IPS DF 6.9 (cell line): ENCODE results near the gene GFOD1.
"Not testable (repeated sequence)": the region's sequence is repeated elsewhere in the genome, so short reads cannot be mapped to it uniquely, and the experiment has no call there.

Source experiments
- DNase-seq: peaks from one replicate; pipeline ENCODE4 v3.0.0-alpha.2; 2013; ENCODE audit warnings: low read depth, low spot score
- H3K27ac ChIP-seq: one replicate; pipeline ENCODE4 v1.5.1; 2013; ENCODE audit warnings: low read length, control low read depth
- H3K27me3 ChIP-seq: 2 replicates; pipeline ENCODE4 v1.6.1; 2013; ENCODE audit warnings: mild to moderate bottlenecking, low read length; ENCODE audit not compliant: control insufficient read depth, insufficient read depth
- H3K36me3 ChIP-seq: 2 replicates; pipeline ENCODE4 v1.6.1; 2013; ENCODE audit warnings: low read length; ENCODE audit not compliant: control insufficient read depth, insufficient read depth
- H3K4me1 ChIP-seq: 2 replicates; pipeline ENCODE4 v1.6.1; 2013; ENCODE audit warnings: low read length; ENCODE audit not compliant: control insufficient read depth, insufficient read depth
- H3K4me3 ChIP-seq: 2 replicates; pipeline ENCODE4 v1.5.1; 2013; ENCODE audit warnings: mild to moderate bottlenecking, low read length
- H3K9me3 ChIP-seq: 2 replicates; pipeline ENCODE4 v1.6.1; 2013; ENCODE audit warnings: low read length, inconsistent platforms; ENCODE audit not compliant: control insufficient read depth, insufficient read depth
- WGBS: extraction: QIAGEN DNeasy Blood & Tissue Kit; methylation state at CpG from one replicate; pipeline ENCODE4 v1.1.7; 2013; ENCODE audit warnings: mixed read lengths, missing lambda C conversion rate; ENCODE audit not compliant: insufficient read length, insufficient coverage; 5-methylcytosine and 5-hydroxymethylcytosine counted together

The GFOD1 gene

DNA sequence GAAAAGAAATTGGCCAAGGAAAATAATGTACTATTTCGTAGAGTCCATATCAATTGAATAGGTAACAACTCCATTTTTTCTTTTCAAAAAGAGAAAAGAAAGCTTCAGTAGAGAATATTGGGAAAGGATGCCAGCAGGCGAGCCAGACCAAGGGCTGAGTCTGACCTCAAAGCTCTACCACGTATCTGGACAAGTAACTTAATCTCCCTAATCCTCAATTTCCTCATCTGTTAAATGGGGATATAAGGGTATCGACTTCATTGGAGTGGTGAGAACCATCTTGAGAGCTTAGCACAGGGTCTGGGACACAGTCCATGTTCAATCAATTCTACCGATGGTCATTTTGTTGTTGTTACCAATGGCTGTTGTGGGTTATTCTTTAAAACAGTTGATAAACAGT, 95.9 kb downstream of the GFOD1 start:
- Histone ChIP-seq H3K36me3 (no peaks in the 10 kb centered on the region), H3K4me1 (no peaks in the 10 kb centered on the region), H3K27me3 (no peaks in the 10 kb centered on the region), H3K27ac (no peak overlapping the region), H3K9me3 (no peaks in the 10 kb centered on the region), H3K4me3 (no peak overlapping the region)
- no peak for DNase-seq
- WGBS: no CpG with 5 or more reads among the region's 5 CpGs

DNA sequence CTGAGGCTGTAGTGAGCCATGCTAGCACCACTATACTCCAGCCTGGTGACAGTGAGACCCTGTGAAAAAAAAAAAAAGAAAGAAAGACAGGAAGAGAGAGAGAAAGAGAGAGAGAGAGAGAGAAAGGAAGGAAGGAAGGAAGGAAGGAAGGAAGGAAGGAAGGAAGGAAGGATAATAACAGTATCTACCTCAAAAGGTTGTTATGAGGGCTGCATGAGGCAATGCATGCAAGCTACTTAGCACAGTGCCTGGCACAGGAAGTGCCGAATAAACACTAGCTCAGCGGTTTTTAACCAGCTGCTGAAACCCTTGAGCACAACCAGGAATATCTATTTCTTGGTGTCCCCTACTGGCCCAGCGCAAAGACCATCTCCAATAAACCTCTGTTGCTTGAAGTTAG, 96.7 kb downstream of the GFOD1 start:
- H3K27ac ChIP-seq: no peak overlapping the region
- no CpG with 5 or more reads among the region's 3 CpGs for WGBS
- H3K27me3 ChIP-seq: no peaks in the 10 kb centered on the region
- no peaks in the 10 kb centered on the region for H3K9me3 ChIP-seq
- no peaks in the 10 kb centered on the region for H3K36me3 ChIP-seq
- no peak for DNase-seq
- H3K4me3 ChIP-seq: no peak overlapping the region
- no peaks in the 10 kb centered on the region for H3K4me1 ChIP-seq

- not testable (repeated sequence) for H3K9me3 ChIP-seq, H3K27ac ChIP-seq, H3K4me1 ChIP-seq, DNase-seq, H3K27me3 ChIP-seq, H3K36me3 ChIP-seq, H3K4me3 ChIP-seq
- WGBS: no CpG with 5 or more reads among the region's 1 CpG
Measured at GRCh38 chr6:13389237-13389636, 98.2 kb downstream of the GFOD1 start.

DNA sequence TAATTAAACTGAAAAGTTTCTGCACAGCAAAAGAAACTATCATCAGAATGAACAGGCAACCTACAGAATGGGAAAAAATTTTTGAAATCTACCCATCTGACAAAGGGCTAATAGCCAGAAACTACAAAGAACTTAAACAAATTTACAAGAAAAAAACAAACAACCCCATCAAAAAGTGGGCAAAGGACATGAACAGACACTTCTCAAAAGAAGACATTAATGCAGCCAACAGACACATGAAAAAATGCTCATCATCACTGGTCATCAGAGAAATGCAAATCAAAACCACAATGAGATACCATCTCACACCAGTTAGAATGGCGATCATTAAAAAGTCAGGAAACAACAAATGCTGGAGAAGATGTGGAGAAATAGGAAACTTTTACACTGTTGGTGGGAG, 98.6 kb downstream of the GFOD1 start:
- H3K36me3 ChIP-seq, H3K27me3 ChIP-seq, DNase-seq, H3K9me3 ChIP-seq, H3K27ac ChIP-seq, H3K4me3 ChIP-seq, H3K4me1 ChIP-seq: not testable (repeated sequence)
- WGBS: no CpG with 5 or more reads among the region's 1 CpG

- DNase-seq: no peak
- no CpG with 5 or more reads among the region's 5 CpGs for WGBS
- H3K4me1 ChIP-seq: peaks cover 1% of the 10 kb centered on the region; the same call in 1 of the 2 replicates
- H3K9me3 ChIP-seq: no peaks in the 10 kb centered on the region
- H3K36me3 ChIP-seq: no peaks in the 10 kb centered on the region
- no peak overlapping the region for H3K27ac ChIP-seq
- H3K4me3 ChIP-seq: no peak overlapping the region
- no peaks in the 10 kb centered on the region for H3K27me3 ChIP-seq
Measured at GRCh38 chr6:13384966-13385365, 102.4 kb downstream of the GFOD1 start.

GRCh38 chr6:13384506-13384905, 102.9 kb downstream of the GFOD1 start:
- Histone ChIP-seq H3K4me1 (peaks cover 1% of the 10 kb centered on the region; the same call in 1 of the 2 replicates), H3K9me3 (no peaks in the 10 kb centered on the region), H3K36me3 (no peaks in the 10 kb centered on the region), H3K27me3 (no peaks in the 10 kb centered on the region), H3K27ac (no peak overlapping the region), H3K4me3 (no peak overlapping the region)
- no peak for DNase-seq
- no CpG with 5 or more reads among the region's 9 CpGs for WGBS

DNA sequence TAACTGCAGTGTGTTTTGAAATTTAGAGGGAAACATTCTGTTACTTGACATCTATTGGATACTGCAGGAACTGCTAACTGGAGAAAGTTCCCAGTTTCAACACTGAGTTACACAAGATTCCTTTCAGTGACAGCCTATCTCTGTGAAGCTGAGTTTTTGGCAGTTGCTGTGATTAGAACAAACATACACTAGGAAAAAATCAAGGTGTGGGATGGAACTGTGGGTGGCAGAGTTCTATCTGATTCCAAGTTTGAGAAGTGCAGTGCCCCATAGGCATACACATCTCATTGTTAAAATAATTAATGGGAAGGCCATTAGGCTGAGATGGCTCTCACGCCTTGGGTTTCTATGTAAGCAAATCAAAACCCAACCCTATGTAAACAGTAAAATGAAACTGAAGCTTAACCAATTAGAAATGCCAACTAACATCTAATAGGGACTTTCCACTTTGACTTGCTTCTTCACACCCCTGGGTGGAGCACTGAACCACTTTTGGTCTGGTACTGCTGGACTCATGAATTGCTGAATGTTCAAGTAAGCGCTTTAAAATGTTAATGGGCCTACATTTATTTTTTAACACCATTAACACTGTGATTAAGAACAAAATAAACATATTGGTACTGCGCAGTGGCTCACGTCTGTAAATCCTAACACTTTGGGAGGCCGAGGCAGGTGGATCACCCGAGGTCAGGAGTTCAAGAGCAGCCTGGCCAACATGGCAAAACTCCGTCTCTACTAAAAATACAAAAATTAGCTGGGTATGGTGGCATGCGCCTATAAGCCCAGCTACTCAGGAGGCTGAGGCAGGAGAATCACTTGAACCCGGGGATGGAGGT, 103.9 kb downstream of the GFOD1 start:
- Histone ChIP-seq H3K4me1 (peaks cover 1% of the 10 kb centered on the region; the same call in 1 of the 2 replicates), H3K27ac (no peak overlapping the region), H3K9me3 (no peaks in the 10 kb centered on the region), H3K4me3 (no peak overlapping the region), H3K27me3 (no peaks in the 10 kb centered on the region), H3K36me3 (no peaks in the 10 kb centered on the region)
- no CpG with 5 or more reads among the region's 9 CpGs for WGBS
- no peak for DNase-seq

GRCh38 chr6:13380761-13381160, 106.6 kb downstream of the GFOD1 start:
- WGBS: no CpG with 5 or more reads among the region's 2 CpGs
- no peak for DNase-seq
- H3K4me1 ChIP-seq: peaks cover 1% of the 10 kb centered on the region; the same call in 1 of the 2 replicates
- no peak overlapping the region for H3K4me3 ChIP-seq
- H3K27me3 ChIP-seq: no peaks in the 10 kb centered on the region
- no peaks in the 10 kb centered on the region for H3K9me3 ChIP-seq
- no peaks in the 10 kb centered on the region for H3K36me3 ChIP-seq
- H3K27ac ChIP-seq: no peak overlapping the region

GRCh38 chr6:13378669-13379590, 108.5 kb downstream of the GFOD1 start:
- H3K4me1 ChIP-seq: peaks cover 1% of the 10 kb centered on the region; the same call in 1 of the 2 replicates
- no CpG with 5 or more reads among the region's 9 CpGs for WGBS
- no peak overlapping the region for H3K27ac ChIP-seq
- no peak overlapping the region for H3K4me3 ChIP-seq
- H3K9me3 ChIP-seq: no peaks in the 10 kb centered on the region
- no peaks in the 10 kb centered on the region for H3K36me3 ChIP-seq
- no peaks in the 10 kb centered on the region for H3K27me3 ChIP-seq
- no peak for DNase-seq

DNA sequence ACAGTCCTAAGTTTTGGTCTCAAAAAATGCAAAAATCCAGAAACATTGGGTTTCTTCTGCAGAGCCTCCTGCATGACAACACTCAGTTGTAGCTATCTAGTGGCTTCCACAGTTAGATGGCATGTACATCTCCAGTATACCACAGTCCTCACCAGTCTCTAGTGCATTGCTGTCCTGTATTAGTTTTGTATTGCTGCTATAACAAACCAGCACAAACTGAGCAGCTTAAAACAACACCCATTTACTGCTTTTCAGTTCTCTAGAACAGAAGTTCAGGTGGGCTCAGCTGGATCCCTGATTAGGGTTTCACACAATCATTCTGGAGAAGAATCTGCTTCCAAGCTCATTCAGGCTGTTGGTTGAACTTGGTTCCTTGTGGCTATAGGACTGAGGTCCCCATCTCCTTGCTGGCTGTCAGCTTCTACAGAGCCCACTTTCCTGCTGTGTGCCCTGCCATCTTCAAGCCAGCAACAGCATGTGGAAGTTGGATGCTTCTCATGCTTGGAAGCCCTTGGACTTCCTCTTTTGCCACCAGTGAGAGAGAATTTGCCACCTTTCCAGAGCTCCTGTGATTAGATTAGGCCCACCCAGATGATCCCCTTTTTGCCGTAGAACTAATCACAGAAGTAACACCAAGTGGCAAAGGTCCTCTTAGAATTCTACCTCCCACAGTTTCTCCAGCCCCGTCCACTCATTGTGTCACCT, 110.2 kb downstream of the GFOD1 start:
- Histone ChIP-seq H3K36me3 (no peaks in the 10 kb centered on the region), H3K27me3 (no peaks in the 10 kb centered on the region), H3K4me1 (peaks cover 1% of the 10 kb centered on the region; the same call in 1 of the 2 replicates), H3K4me3 (no peak overlapping the region), H3K9me3 (no peaks in the 10 kb centered on the region), H3K27ac (no peak overlapping the region)
- DNase-seq: no peak
- WGBS: no CpG with 5 or more reads among the region's 2 CpGs
